ENCODE data around the gene EIF1AD.
"Not testable (repeated sequence)": the region's sequence is repeated elsewhere in the genome, so short reads cannot be mapped to it uniquely, and the experiment has no call there.

The EIF1AD gene

GRCh38 chr11:66032957-66033735 is 31.2 kb upstream of the EIF1AD start:
- Histone ChIP-seq H3K4me3 (ENCODE audit: low read length in 2 of 2) (no peak overlapping the region), H2BK120ac (ENCODE audit: low read depth, low read length) (no peak overlapping the region)
- no CpG with 5 or more reads among the region's 8 CpGs for WGBS, 2 donors (ENCODE audit: extremely low coverage in 2 of 2, insufficient read length in 2 of 2, insufficient replicate concordance in 1 of 2)

GRCh38 chr11:66026017-66026529 is 24.1 kb upstream of the EIF1AD start, which contains the start of gene CATSPER1:
CATSPER1 (minus strand) TSS chr11:66026479; CDS start chr11:66026379, 100 bp downstream.
- H2AFZ ChIP-seq (ENCODE audit: low read length): no peak within 1 kb of the TSS
- no peaks in the 10 kb centered on the region for H3K79me1 ChIP-seq (ENCODE audit: low read depth, low read length)
- no peak within 1 kb of the TSS for H2BK120ac ChIP-seq (ENCODE audit: low read depth, low read length)
- no peak within 1 kb of the TSS for H4K8ac ChIP-seq (ENCODE audit: low read depth, low read length)
- H3K27me3 ChIP-seq (ENCODE audit: control insufficient read depth in 3 of 3, insufficient read depth in 3 of 3, low read depth in 1 of 3, low read length in 3 of 3): peaks cover 0 to 17% (median 13%) of the 10 kb centered on the region in 3 experiments
- no peak within 1 kb of the TSS for H3K4me2 ChIP-seq (ENCODE audit: insufficient read depth, low read length, poor library complexity, severe bottlenecking)
- peak within 1 kb of the TSS; percentile 53 for H2BK5ac ChIP-seq (ENCODE audit: low read length)
- H2BK12ac ChIP-seq (ENCODE audit: low read length): peak within 1 kb of the TSS; percentile 73
- no peak within 1 kb of the TSS for H4K91ac ChIP-seq (ENCODE audit: low read depth, low read length, poor library complexity)
- no peak within 1 kb of the TSS for H3K4me3 ChIP-seq (ENCODE audit: low read length in 2 of 2)
- DNase-seq (ENCODE audit: low spot score): no peak
- WGBS, 2 donors (ENCODE audit: extremely low coverage in 2 of 2, insufficient read length in 2 of 2, insufficient replicate concordance in 1 of 2): no CpG with 5 or more reads among the region's 18 CpGs
- H2AK5ac ChIP-seq (ENCODE audit: low read depth, low read length): peak within 1 kb of the TSS; percentile 90
- H3K9ac ChIP-seq (ENCODE audit: low read depth, low read length, poor library complexity): peak within 1 kb of the TSS; percentile 60
- no peaks in the 10 kb centered on the region for H3K9me3 ChIP-seq (replicated peaks in 1 of 2; ENCODE audit: control insufficient read depth in 2 of 2, insufficient read depth in 1 of 2, low read depth in 1 of 2, low read length in 2 of 2)
- H3K4me1 ChIP-seq (ENCODE audit: control insufficient read depth in 2 of 2, insufficient read depth in 1 of 2, low read depth in 1 of 2, low read length in 2 of 2): no peaks in the 10 kb centered on the region
- H3K36me3 ChIP-seq (replicated peaks in 1 of 2; ENCODE audit: control insufficient read depth in 2 of 2, insufficient read depth in 2 of 2, low read length in 2 of 2): no peaks in the 10 kb centered on the region
- peak within 1 kb of the TSS; percentile 55 for H3K23ac ChIP-seq (ENCODE audit: low read depth, low read length, poor library complexity)
- H2BK15ac ChIP-seq (ENCODE audit: low read length): peak within 1 kb of the TSS; percentile 99
- H3K4ac ChIP-seq (ENCODE audit: low read length): no peak within 1 kb of the TSS
- no peak within 1 kb of the TSS for H3K27ac ChIP-seq (replicated peaks; ENCODE audit: low read length)
- H3K18ac ChIP-seq (ENCODE audit: low read length): peak within 1 kb of the TSS; percentile 17
- peak within 1 kb of the TSS; percentile 71 for H3K14ac ChIP-seq (ENCODE audit: low read length)

More at GRCh38 chr11:66032957-66033735, 31.2 kb upstream of the EIF1AD start:
- H2AK5ac ChIP-seq (ENCODE audit: low read depth, low read length): no peak overlapping the region
- H3K79me1 ChIP-seq (ENCODE audit: low read depth, low read length): no peaks in the 10 kb centered on the region
- no peak overlapping the region for H4K8ac ChIP-seq (ENCODE audit: low read depth, low read length)
- peaks cover 0 to 3% (median 2%) of the 10 kb centered on the region in 3 experiments for H3K27me3 ChIP-seq (ENCODE audit: control insufficient read depth in 3 of 3, insufficient read depth in 3 of 3, low read depth in 1 of 3, low read length in 3 of 3)
- H3K9ac ChIP-seq (ENCODE audit: low read depth, low read length, poor library complexity): no peak overlapping the region
- H3K14ac ChIP-seq (ENCODE audit: low read length): peak overlapping the region; percentile 21
- DNase-seq (ENCODE audit: low spot score): no peak
- no peak overlapping the region for H2BK12ac ChIP-seq (ENCODE audit: low read length)
- H2BK15ac ChIP-seq (ENCODE audit: low read length): no peak overlapping the region
- no peaks in the 10 kb centered on the region for H3K4me1 ChIP-seq (ENCODE audit: control insufficient read depth in 2 of 2, insufficient read depth in 1 of 2, low read depth in 1 of 2, low read length in 2 of 2)
- no peak overlapping the region for H3K27ac ChIP-seq (replicated peaks; ENCODE audit: low read length)
- H3K18ac ChIP-seq (ENCODE audit: low read length): no peak overlapping the region
- H3K36me3 ChIP-seq (replicated peaks in 1 of 2; ENCODE audit: control insufficient read depth in 2 of 2, insufficient read depth in 2 of 2, low read length in 2 of 2): no peaks in the 10 kb centered on the region
- H3K4me2 ChIP-seq (ENCODE audit: insufficient read depth, low read length, poor library complexity, severe bottlenecking): no peak overlapping the region
- peaks cover 3 to 4% of the 10 kb centered on the region in 2 donors for H3K9me3 ChIP-seq (replicated peaks in 1 of 2; ENCODE audit: control insufficient read depth in 2 of 2, insufficient read depth in 1 of 2, low read depth in 1 of 2, low read length in 2 of 2)
- no peak overlapping the region for H4K91ac ChIP-seq (ENCODE audit: low read depth, low read length, poor library complexity)
- no peak overlapping the region for H2BK5ac ChIP-seq (ENCODE audit: low read length)
- no peak overlapping the region for H3K23ac ChIP-seq (ENCODE audit: low read depth, low read length, poor library complexity)
- no peak overlapping the region for H3K4ac ChIP-seq (ENCODE audit: low read length)
- no peak overlapping the region for H2AFZ ChIP-seq (ENCODE audit: low read length)

GRCh38 chr11:66023186-66023440 is 21.2 kb upstream of the EIF1AD start:
- H3K4me3 ChIP-seq (ENCODE audit: low read length in 2 of 2); H3K18ac ChIP-seq (ENCODE audit: low read length); H3K14ac ChIP-seq (ENCODE audit: low read length); H3K4me1 ChIP-seq (ENCODE audit: control insufficient read depth in 2 of 2, insufficient read depth in 1 of 2, low read depth in 1 of 2, low read length in 2 of 2); H4K8ac ChIP-seq (ENCODE audit: low read depth, low read length); H3K4ac ChIP-seq (ENCODE audit: low read length); H3K79me1 ChIP-seq (ENCODE audit: low read depth, low read length); H3K23ac ChIP-seq (ENCODE audit: low read depth, low read length, poor library complexity); DNase-seq (ENCODE audit: low spot score); H2BK120ac ChIP-seq (ENCODE audit: low read depth, low read length); H4K91ac ChIP-seq (ENCODE audit: low read depth, low read length, poor library complexity); H3K4me2 ChIP-seq (ENCODE audit: insufficient read depth, low read length, poor library complexity, severe bottlenecking); H2BK5ac ChIP-seq (ENCODE audit: low read length); H3K27ac ChIP-seq (replicated peaks; ENCODE audit: low read length); H2BK12ac ChIP-seq (ENCODE audit: low read length); H3K9me3 ChIP-seq (replicated peaks in 1 of 2; ENCODE audit: control insufficient read depth in 2 of 2, insufficient read depth in 1 of 2, low read depth in 1 of 2, low read length in 2 of 2); H3K9ac ChIP-seq (ENCODE audit: low read depth, low read length, poor library complexity); H3K36me3 ChIP-seq (replicated peaks in 1 of 2; ENCODE audit: control insufficient read depth in 2 of 2, insufficient read depth in 2 of 2, low read length in 2 of 2): not testable (repeated sequence)
- no CpG with 5 or more reads among the region's 5 CpGs for WGBS, 2 donors (ENCODE audit: extremely low coverage in 2 of 2, insufficient read length in 2 of 2, insufficient replicate concordance in 1 of 2)
- Histone ChIP-seq H2AK5ac (ENCODE audit: low read depth, low read length) (peak overlapping the region; percentile 25), H3K27me3 (ENCODE audit: control insufficient read depth in 3 of 3, insufficient read depth in 3 of 3, low read depth in 1 of 3, low read length in 3 of 3) (peaks cover 0 to 29% (median 13%) of the 10 kb centered on the region in 3 experiments), H2AFZ (ENCODE audit: low read length) (peak overlapping the region; percentile 88), H2BK15ac (ENCODE audit: low read length) (peak overlapping the region; percentile 21)

- H3K23ac ChIP-seq (ENCODE audit: low read depth, low read length, poor library complexity): peak overlapping the region; percentile 85
- peak overlapping the region; percentile 11 for H3K4me2 ChIP-seq (ENCODE audit: insufficient read depth, low read length, poor library complexity, severe bottlenecking)
- H3K4ac ChIP-seq (ENCODE audit: low read length): no peak overlapping the region
- no peak overlapping the region for H3K27ac ChIP-seq (replicated peaks; ENCODE audit: low read length)
- no peak overlapping the region for H2BK12ac ChIP-seq (ENCODE audit: low read length)
- no CpG with 5 or more reads among the region's 46 CpGs for WGBS, 2 donors (ENCODE audit: extremely low coverage in 2 of 2, insufficient read length in 2 of 2, insufficient replicate concordance in 1 of 2)
- no peak overlapping the region for H3K4me3 ChIP-seq (ENCODE audit: low read length in 2 of 2)
- no peak overlapping the region for H3K14ac ChIP-seq (ENCODE audit: low read length)
- H3K4me1 ChIP-seq (ENCODE audit: control insufficient read depth in 2 of 2, insufficient read depth in 1 of 2, low read depth in 1 of 2, low read length in 2 of 2): peaks cover 0 to under 1% of the 10 kb centered on the region in 2 donors
- H3K9ac ChIP-seq (ENCODE audit: low read depth, low read length, poor library complexity): peak overlapping the region; percentile 7
- H2BK15ac ChIP-seq (ENCODE audit: low read length): peak overlapping the region; percentile 21
- no peak overlapping the region for H2BK120ac ChIP-seq (ENCODE audit: low read depth, low read length)
- peak overlapping the region; percentile 88 for H2AFZ ChIP-seq (ENCODE audit: low read length)
- peak overlapping the region; percentile 25 for H2AK5ac ChIP-seq (ENCODE audit: low read depth, low read length)
- peak; percentile 79 for DNase-seq (ENCODE audit: low spot score)
- peaks cover 0 to 30% (median 13%) of the 10 kb centered on the region in 3 experiments for H3K27me3 ChIP-seq (ENCODE audit: control insufficient read depth in 3 of 3, insufficient read depth in 3 of 3, low read depth in 1 of 3, low read length in 3 of 3)
- H3K36me3 ChIP-seq (replicated peaks in 1 of 2; ENCODE audit: control insufficient read depth in 2 of 2, insufficient read depth in 2 of 2, low read length in 2 of 2): no peaks in the 10 kb centered on the region
- peak overlapping the region; percentile 29 for H4K8ac ChIP-seq (ENCODE audit: low read depth, low read length)
- peak overlapping the region; percentile 83 for H3K18ac ChIP-seq (ENCODE audit: low read length)
- H3K9me3 ChIP-seq (replicated peaks in 1 of 2; ENCODE audit: control insufficient read depth in 2 of 2, insufficient read depth in 1 of 2, low read depth in 1 of 2, low read length in 2 of 2): no peaks in the 10 kb centered on the region
- H3K79me1 ChIP-seq (ENCODE audit: low read depth, low read length): no peaks in the 10 kb centered on the region
- H2BK5ac ChIP-seq (ENCODE audit: low read length): no peak overlapping the region
- no peak overlapping the region for H4K91ac ChIP-seq (ENCODE audit: low read depth, low read length, poor library complexity)
These were observed 20.6 kb upstream of the EIF1AD start for GRCh38 chr11:66022401-66023185.

Measured in neuronal stem cell (in vitro differentiated cells).